GM12874 (cell line): ENCODE results near the gene PIF1.

Experiments used
- TF ChIP-seq, protein P1 (sequence below): IDR thresholded peaks from 2 replicates; pipeline ENCODE4 v1.5.1; 2011; ENCODE audit warnings: low read depth, mild to moderate bottlenecking, control low read depth, low read length, moderate library complexity; ENCODE audit not compliant: insufficient read depth

Gene PIF1

GRCh38 chr15:64847016-64847415 is 21.6 kb upstream of the PIF1 start:
- TF ChIP-seq, protein P1, sequence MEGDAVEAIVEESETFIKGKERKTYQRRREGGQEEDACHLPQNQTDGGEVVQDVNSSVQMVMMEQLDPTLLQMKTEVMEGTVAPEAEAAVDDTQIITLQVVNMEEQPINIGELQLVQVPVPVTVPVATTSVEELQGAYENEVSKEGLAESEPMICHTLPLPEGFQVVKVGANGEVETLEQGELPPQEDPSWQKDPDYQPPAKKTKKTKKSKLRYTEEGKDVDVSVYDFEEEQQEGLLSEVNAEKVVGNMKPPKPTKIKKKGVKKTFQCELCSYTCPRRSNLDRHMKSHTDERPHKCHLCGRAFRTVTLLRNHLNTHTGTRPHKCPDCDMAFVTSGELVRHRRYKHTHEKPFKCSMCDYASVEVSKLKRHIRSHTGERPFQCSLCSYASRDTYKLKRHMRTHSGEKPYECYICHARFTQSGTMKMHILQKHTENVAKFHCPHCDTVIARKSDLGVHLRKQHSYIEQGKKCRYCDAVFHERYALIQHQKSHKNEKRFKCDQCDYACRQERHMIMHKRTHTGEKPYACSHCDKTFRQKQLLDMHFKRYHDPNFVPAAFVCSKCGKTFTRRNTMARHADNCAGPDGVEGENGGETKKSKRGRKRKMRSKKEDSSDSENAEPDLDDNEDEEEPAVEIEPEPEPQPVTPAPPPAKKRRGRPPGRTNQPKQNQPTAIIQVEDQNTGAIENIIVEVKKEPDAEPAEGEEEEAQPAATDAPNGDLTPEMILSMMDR = no peak

DNA sequence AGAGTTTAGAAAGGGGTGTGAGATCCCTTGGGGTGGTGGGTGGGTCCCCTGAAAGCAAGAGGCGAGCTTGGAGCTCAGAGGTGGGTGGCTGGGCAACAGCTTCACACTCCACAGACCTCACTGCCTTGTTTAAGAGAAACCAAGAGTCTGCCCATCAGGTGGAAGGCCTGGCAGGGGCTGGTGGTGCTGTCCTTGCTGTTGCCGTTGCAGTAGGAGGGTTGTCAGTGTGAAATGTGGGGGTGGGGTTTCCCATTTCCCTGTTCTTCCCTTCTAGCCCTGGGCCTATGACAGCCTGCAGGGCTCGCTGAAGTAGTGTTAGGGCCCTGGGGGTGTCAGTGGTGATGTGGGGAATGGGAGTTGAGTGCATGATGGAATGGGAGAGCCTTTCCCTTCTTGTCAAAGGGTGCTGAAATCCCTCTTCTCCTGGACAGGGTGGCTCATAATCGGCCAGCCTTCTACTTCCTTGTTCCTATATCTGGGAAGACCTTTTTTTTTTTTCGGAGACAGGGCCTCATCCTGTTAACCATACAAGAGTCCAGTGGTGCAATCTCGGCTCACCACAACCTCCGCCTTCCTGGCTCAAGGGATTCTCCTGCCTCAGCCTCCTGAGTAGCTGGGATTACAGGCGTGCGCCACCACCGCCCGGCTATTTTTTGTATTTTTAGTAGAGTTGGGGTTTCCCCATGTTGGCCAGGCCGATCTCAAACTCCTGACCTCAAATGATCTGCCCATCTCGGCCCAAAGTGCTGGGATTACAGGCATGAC is 20.6 kb upstream of the PIF1 start:
- TF ChIP-seq, protein P1 = no peak

DNA sequence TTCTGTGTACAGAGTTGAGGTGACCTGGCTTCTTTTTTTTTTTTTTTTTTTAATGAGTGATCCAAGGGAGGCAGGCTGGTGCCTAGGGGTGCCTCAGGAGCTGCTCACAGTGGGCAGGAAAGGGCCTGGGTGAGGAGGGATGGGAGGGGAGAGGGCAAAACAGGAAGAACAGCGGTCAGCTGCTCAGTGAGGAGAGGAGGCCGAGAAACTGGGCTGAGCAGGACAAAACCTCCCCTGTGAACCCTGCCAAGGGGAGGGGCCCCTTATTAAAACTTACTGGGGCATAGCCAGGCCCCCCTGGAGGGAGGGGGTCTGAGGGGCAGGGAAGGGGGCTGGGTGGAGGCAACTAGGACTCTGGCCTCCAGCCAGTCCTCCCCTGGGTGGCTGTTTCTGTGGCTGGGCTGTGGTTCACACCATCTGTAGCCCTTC is 19.8 kb upstream of the PIF1 start:
- TF ChIP-seq, protein P1 = no peak

GRCh38 chr15:64844576-64845145 is 19.2 kb upstream of the PIF1 start:
- TF ChIP-seq, protein P1 = no peak

DNA sequence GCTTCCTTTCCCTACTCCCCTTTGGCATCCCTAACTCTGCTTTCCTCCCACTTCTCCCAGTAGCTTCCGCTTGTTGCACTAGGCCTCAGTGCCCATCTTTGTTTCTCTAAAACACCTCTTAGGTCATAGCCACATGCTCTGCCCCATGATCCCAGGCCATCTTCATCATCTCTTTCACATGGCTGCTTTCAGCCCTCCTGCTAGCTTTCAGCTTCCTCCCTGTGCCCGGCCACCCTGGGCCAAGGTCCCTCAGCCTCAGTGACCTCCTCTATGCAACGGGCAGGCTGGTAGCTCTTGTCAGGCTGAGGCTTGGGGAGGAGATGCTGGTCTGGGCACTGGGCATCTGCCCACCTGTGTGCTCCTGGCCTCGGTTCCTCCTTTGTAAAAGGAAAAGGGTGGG is 18.5 kb upstream of the PIF1 start:
- TF ChIP-seq, protein P1 = no peak

DNA sequence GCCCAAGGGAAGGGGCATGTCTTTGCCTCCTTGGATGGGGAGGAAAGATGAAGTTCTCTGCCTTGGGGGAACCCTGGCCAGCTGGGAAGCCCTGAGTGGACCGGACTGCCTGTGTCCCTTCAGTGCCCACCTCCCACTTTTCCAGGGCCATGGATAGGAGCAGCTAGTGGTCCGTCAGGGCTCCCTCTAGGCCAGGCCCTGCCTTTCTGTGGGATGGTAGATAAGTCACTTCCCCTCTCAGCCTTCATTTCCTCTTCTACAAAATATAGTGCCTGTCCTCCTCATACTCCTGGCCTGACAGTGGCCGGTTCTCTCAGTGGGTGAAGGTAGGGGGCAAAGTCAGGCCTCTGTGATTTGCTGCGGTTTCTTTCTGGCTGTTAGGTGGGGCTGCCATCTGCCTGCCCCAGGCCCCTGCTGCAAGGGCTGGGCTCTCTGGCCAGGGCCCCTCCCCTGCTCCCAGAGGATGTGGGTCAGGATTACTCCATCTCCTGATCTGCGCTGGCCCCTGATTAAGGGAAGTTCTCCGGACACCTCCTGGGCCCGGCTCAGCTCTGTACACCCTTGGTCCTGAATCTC is 17.6 kb upstream of the PIF1 start:
- TF ChIP-seq, protein P1 = no peak

- TF ChIP-seq, protein P1 = no peak
These were observed 16.9 kb upstream of the PIF1 start for GRCh38 chr15:64842096-64842939.
